Astrocyte of the cerebellum (primary cell): ENCODE measurements around the gene RIT2.

Experiments
- DNase-seq: peaks from one replicate; pipeline ENCODE4 v3.0.0-alpha.2; 2011; ENCODE audit warnings: low read depth
- H3K4me3 ChIP-seq: 2 replicates; pipeline ENCODE4 v1.5.1; 2011; ENCODE audit warnings: mild to moderate bottlenecking, low read depth, low read length, moderate library complexity
- in situ Hi-C: cut with HindIII; loops from 2 replicates; pipeline ENCODE4 v1.10.0; 2017; ENCODE audit warnings: low sequenced_read_pairs
- TF ChIP-seq, protein P1 (sequence below): IDR thresholded peaks from 2 replicates; pipeline ENCODE4 v1.5.1; 2012; ENCODE audit warnings: low read length, low read depth, moderate library complexity, mild to moderate bottlenecking; ENCODE audit errors: missing control alignments

RIT2 gene

GRCh38 chr18:42941021-42941420 is 174.5 kb downstream of the RIT2 start:
- H3K4me3 ChIP-seq = no peak overlapping the region
- in situ Hi-C loops = no loop called here
- no peak for DNase-seq
- TF ChIP-seq, protein P1, sequence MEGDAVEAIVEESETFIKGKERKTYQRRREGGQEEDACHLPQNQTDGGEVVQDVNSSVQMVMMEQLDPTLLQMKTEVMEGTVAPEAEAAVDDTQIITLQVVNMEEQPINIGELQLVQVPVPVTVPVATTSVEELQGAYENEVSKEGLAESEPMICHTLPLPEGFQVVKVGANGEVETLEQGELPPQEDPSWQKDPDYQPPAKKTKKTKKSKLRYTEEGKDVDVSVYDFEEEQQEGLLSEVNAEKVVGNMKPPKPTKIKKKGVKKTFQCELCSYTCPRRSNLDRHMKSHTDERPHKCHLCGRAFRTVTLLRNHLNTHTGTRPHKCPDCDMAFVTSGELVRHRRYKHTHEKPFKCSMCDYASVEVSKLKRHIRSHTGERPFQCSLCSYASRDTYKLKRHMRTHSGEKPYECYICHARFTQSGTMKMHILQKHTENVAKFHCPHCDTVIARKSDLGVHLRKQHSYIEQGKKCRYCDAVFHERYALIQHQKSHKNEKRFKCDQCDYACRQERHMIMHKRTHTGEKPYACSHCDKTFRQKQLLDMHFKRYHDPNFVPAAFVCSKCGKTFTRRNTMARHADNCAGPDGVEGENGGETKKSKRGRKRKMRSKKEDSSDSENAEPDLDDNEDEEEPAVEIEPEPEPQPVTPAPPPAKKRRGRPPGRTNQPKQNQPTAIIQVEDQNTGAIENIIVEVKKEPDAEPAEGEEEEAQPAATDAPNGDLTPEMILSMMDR = no peak

GRCh38 chr18:42937436-42937835 is 178.0 kb downstream of the RIT2 start:
- no peak overlapping the region for H3K4me3 ChIP-seq
- TF ChIP-seq, protein P1 = no peak
- no peak for DNase-seq
- in situ Hi-C loops = no loop called here

GRCh38 chr18:42936289-42936688 is 179.2 kb downstream of the RIT2 start:
- TF ChIP-seq, protein P1 = no peak
- H3K4me3 ChIP-seq = no peak overlapping the region
- in situ Hi-C loops = no loop called here
- DNase-seq = no peak

DNA sequence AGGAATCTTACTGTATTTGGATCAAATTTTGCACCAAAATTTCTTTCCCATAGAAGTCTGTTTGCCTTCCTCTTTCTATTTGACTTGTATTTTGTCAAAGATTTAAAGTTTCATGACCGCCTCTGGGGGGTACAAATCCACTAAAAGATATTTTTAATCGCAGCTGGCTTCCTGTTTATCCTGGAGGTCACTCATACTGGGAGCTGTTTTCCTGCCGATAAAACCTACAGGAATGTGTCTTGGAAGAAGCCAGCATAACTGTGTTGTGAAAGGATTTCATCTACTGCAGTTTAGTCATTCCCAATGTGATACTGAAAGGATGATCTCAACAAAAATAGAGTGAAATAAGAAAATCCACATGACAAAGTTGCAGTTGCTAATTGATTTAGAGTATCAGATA is 184.0 kb downstream of the RIT2 start:
- TF ChIP-seq, protein P1 = no peak
- no peak overlapping the region for H3K4me3 ChIP-seq
- in situ Hi-C loops = no loop called here
- peak; percentile 58 for DNase-seq

- TF ChIP-seq, protein P1 = no peak
- H3K4me3 ChIP-seq = no peak overlapping the region
- in situ Hi-C loops = no loop called here
- peak; percentile 11 for DNase-seq
Measured at GRCh38 chr18:42929857-42930256, 185.6 kb downstream of the RIT2 start.

DNA sequence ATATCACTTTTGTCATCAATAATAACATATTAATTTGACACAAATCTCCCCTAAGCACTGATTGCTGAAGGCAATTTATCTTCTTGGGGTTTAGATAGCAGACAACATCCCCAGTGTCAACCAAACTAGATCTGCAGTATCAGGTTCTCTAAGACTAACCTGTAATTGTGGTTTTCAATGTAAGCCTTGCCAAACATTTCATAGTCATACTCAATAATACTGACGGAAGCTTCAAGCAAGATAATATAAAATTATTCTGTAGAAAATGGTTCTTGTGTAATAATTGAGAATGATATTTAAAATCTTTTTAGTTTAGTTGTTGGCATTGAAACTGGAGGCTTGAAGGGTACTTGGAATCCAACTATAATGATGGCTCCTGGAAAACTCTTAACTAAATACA is 186.3 kb downstream of the RIT2 start:
- TF ChIP-seq, protein P1 = no peak
- in situ Hi-C loops = no loop called here
- H3K4me3 ChIP-seq = no peak overlapping the region
- DNase-seq = no peak

GRCh38 chr18:42925036-42925435 is 190.4 kb downstream of the RIT2 start:
- DNase-seq = no peak
- in situ Hi-C loops = no loop called here

More at GRCh38 chr18:42925036-42925435, 190.4 kb downstream of the RIT2 start:
- TF ChIP-seq, protein P1 = no peak
- H3K4me3 ChIP-seq = no peak overlapping the region
